Endothelial cell of umbilical vein (primary cell): ENCODE measurements around the gene LHX1. TPM values are rescaled to one million over a fixed set of nuclear protein-coding genes. Genes with fewer than 3 reads are reported as not detected.

Source experiments
- BruUV-seq: library from RNA; stranded (reverse); fragments of 400-500 nt; replicated peaks from 2 replicates; lab custom pipeline; 2021; lab: Mats Ljungman, UMichigan
- CTCF ChIA-PET: fragments of 300-600, 350-600 bp; sonication (Branson Sonifier 250); formaldehyde crosslinking; loops from one replicate; lab custom pipeline; 2021; ENCODE audit warnings: antibody characterized with exemption, inconsistent platforms; lab: Charles Lee
- POLR2A ChIA-PET: fragments of 300-600, 350-600 bp; sonication (Branson Sonifier 250); formaldehyde crosslinking; loops from one replicate; lab custom pipeline; 2021; ENCODE audit warnings: antibody characterized with exemption, inconsistent platforms; lab: Charles Lee
- DNase-seq: peaks from one replicate; pipeline ENCODE4 v3.0.0-alpha.2; 2011; ENCODE audit warnings: low read depth, low spot score
- FAIRE-seq: peaks from 2 replicates; lab custom pipeline; 2011; peaks lifted over from hg19 to GRCh38; lab: Jason Lieb, UNC
- H2AFZ ChIP-seq: 2 replicates; pipeline ENCODE4 v1.6.0; 2012; ENCODE audit warnings: low read depth, low read length, control low read depth, inconsistent platforms
- H3K27ac ChIP-seq: 2 replicates; pipeline ENCODE4 v1.5.1; 2011; ENCODE audit warnings: low read depth, mild to moderate bottlenecking, control low read depth, low read length, moderate library complexity; ENCODE audit not compliant: insufficient read depth
- H3K27me3 ChIP-seq, 2 experiments: 2 replicates each; pipeline versions ENCODE4 v1.6.0 to v1.6.1; 2011; ENCODE audit warnings: low read length in 2 of 2, mixed read lengths in 1 of 2; ENCODE audit not compliant: control insufficient read depth in 2 of 2, insufficient read depth in 2 of 2
- H3K36me3 ChIP-seq, 2 experiments: 2 replicates in 1 of 2; 3 replicates in 1 of 2; pipeline ENCODE4 v1.5.1; 2011; ENCODE audit warnings: low read length in 2 of 2, mild to moderate bottlenecking in 1 of 2, moderate library complexity in 1 of 2; ENCODE audit not compliant: control insufficient read depth in 2 of 2, insufficient read depth in 2 of 2; ENCODE audit errors: extremely low read depth in 1 of 2
- H3K4me1 ChIP-seq: 3 replicates; pipeline ENCODE4 v1.5.1; 2011; ENCODE audit warnings: mild to moderate bottlenecking, low read length; ENCODE audit not compliant: control insufficient read depth, insufficient read depth; ENCODE audit errors: extremely low read depth
- H3K4me2 ChIP-seq: 2 replicates; pipeline ENCODE4 v1.6.1; 2011; ENCODE audit warnings: low read length, control low read depth, mixed read lengths; ENCODE audit not compliant: insufficient read depth
- H3K4me3 ChIP-seq, 3 experiments: fragments of 200-600 bp in 1 of 3; sonication (generic), shearing (Covaris generic) in 1 of 3; replicated peaks in 1 of 3; 2 replicates each; pipeline ENCODE4 v1.5.1; 2011 to 2016; ENCODE audit warnings: control low read depth in 3 of 3, low read length in 3 of 3, mild to moderate bottlenecking in 2 of 3, inconsistent platforms in 1 of 3, low read depth in 1 of 3, moderate library complexity in 1 of 3; ENCODE audit not compliant: insufficient read depth in 1 of 3
- H3K79me2 ChIP-seq: 2 replicates; pipeline ENCODE4 v1.6.0; 2012; ENCODE audit warnings: low read length, inconsistent platforms; ENCODE audit not compliant: control insufficient read depth, insufficient read depth
- H3K9ac ChIP-seq: replicated peaks from 2 replicates; pipeline ENCODE3; 2011; ENCODE audit warnings: low read length, control low read depth; ENCODE audit not compliant: insufficient read depth; ENCODE audit errors: extremely low read depth
- H3K9me1 ChIP-seq: replicated peaks from 3 replicates; pipeline ENCODE4 v1.6.0; 2011; ENCODE audit warnings: mild to moderate bottlenecking, low read length; ENCODE audit not compliant: control insufficient read depth, insufficient read depth; ENCODE audit errors: extremely low read depth
- H3K9me3 ChIP-seq: replicated peaks from 2 replicates; pipeline ENCODE4 v1.5.1; 2012; ENCODE audit warnings: low read length, inconsistent platforms; ENCODE audit not compliant: control insufficient read depth, insufficient read depth
- H4K20me1 ChIP-seq: replicated peaks from 2 replicates; pipeline ENCODE3; 2011; ENCODE audit warnings: mild to moderate bottlenecking, low read length; ENCODE audit not compliant: control insufficient read depth, insufficient read depth; ENCODE audit errors: extremely low read depth
- CTCF ChIP-seq, 2 donors: IDR thresholded peaks; 1 replicate in 1 of 2; 2 replicates in 1 of 2; pipeline ENCODE4 v1.5.1; 2011; ENCODE audit warnings: low read length in 2 of 2, mild to moderate bottlenecking in 2 of 2, moderate library complexity in 2 of 2, control low read depth in 1 of 2, inconsistent platforms in 1 of 2, low read depth in 1 of 2; ENCODE audit not compliant: insufficient read depth in 1 of 2; ENCODE audit errors: extremely low read depth in 1 of 2
- EZH2 ChIP-seq: IDR thresholded peaks from 2 replicates; pipeline ENCODE4 v1.6.1; 2012; ENCODE audit warnings: borderline replicate concordance, low read depth, mild to moderate bottlenecking, moderate library complexity, low read length, inconsistent platforms; ENCODE audit not compliant: severe bottlenecking
- FOS ChIP-seq: IDR thresholded peaks from 2 replicates; pipeline ENCODE4 v1.6.1; 2011; ENCODE audit warnings: mild to moderate bottlenecking, low read length, moderate library complexity, borderline replicate concordance; ENCODE audit not compliant: insufficient read depth
- GATA2 ChIP-seq: IDR thresholded peaks from 2 replicates; pipeline ENCODE4 v1.7.0; 2011; ENCODE audit warnings: low read depth, mild to moderate bottlenecking, moderate library complexity, mixed read lengths, low read length; ENCODE audit not compliant: insufficient read length, insufficient read depth
- JUN ChIP-seq: IDR thresholded peaks from 2 replicates; pipeline ENCODE4 v1.6.1; 2011; ENCODE audit warnings: borderline replicate concordance, low read depth; ENCODE audit not compliant: insufficient read length, insufficient read depth
- MAX ChIP-seq: IDR thresholded peaks from 2 replicates; pipeline ENCODE4 v1.6.1; 2011; ENCODE audit not compliant: insufficient read depth, insufficient read length
- MYC ChIP-seq: IDR thresholded peaks from one replicate; pipeline ENCODE4 v1.6.1; 2011; ENCODE audit warnings: mild to moderate bottlenecking, low read depth, low read length
- POLR2A ChIP-seq: IDR thresholded peaks from 2 replicates; pipeline ENCODE4 v1.6.1; 2012; ENCODE audit warnings: low read depth, mild to moderate bottlenecking, control low read depth, low read length
- POLR2AphosphoS5 ChIP-seq: IDR thresholded peaks from 2 replicates; pipeline ENCODE4 v1.6.1; 2012; ENCODE audit warnings: low read depth, mild to moderate bottlenecking, control low read depth, low read length, moderate library complexity; ENCODE audit not compliant: insufficient read depth
- dilution Hi-C: fragments of 300-500 bp; cut with MboI; formaldehyde crosslinking; loops from one replicate; pipeline ENCODE4 v1.15.0; 2019; ENCODE audit warnings: low sequenced_read_pairs; ENCODE audit not compliant: extremely low pct_ligation_motif_present
- intact Hi-C: fragments of 100-400 bp; cut with micrococcal nuclease; formaldehyde crosslinking; loops from one replicate; pipeline ENCODE4 v1.10.0; 2022
- polyA plus RNA-seq, 4 experiments: library from polyadenylated mRNA; depleted of rRNA in 3 of 4; stranded (reverse) in 3 of 4; unstranded in 1 of 4; fragments of >200 nt; gene quantifications; 2 replicates each; pipeline versions ENCODE4 v1.2.1 to v1.2.3, GENCODE V29; 2011 to 2012; ENCODE audit warnings: missing spikeins in 1 of 4
- total RNA-seq: library from RNA; stranded (reverse); gene quantifications from 2 replicates; pipeline ENCODE4 v1.2.3, GENCODE V29; 2021

LHX1 gene
- total and polyA plus RNA-seq, 2 donors (not counting 3 experiments of a cell fraction or from before 2014, with no cell fraction given) = not detected

GRCh38 chr17:36977066-36977465 lies 39.8 kb downstream of the LHX1 start:
- no TSS peak for BruUV-seq
- Histone ChIP-seq H3K36me3 (no peaks in the 10 kb centered on the region), H3K4me2 (no peak overlapping the region), H3K4me1 (peaks cover 29% of the 10 kb centered on the region), H2AFZ (no peak overlapping the region), H3K27ac (no peak overlapping the region), H3K27me3 (no peaks in the 10 kb centered on the region), H3K9ac (no peak overlapping the region), H3K9me1 (no peaks in the 10 kb centered on the region), H4K20me1 (peaks cover 4% of the 10 kb centered on the region), H3K9me3 (no peaks in the 10 kb centered on the region), H3K4me3 (no peak overlapping the region), H3K79me2 (peaks cover 5% of the 10 kb centered on the region)
- no peak for TF ChIP-seq GATA2
- no peak for TF ChIP-seq MYC
- TF ChIP-seq CTCF (IDR thresholded peaks at IDR 0.05; ENCODE audit: extremely low read depth in 1 of 2, insufficient read depth in 1 of 2, low read depth in 1 of 2, low read length in 2 of 2) = no peak
- no peak for TF ChIP-seq POLR2AphosphoS5
- no peak for TF ChIP-seq EZH2
- no peak for TF ChIP-seq POLR2A
- no peak for DNase-seq
- dilution Hi-C loops (no loop called here), intact Hi-C loops (no loop called here)
- CTCF ChIA-PET = no interaction called here
- no peak for FAIRE-seq
- POLR2A ChIA-PET = no interaction called here

GRCh38 chr17:36977568-36977967 lies 40.3 kb downstream of the LHX1 start:
- no peak for FAIRE-seq
- H3K9me3 ChIP-seq = no peaks in the 10 kb centered on the region
- BruUV-seq = no TSS peak
- no peak overlapping the region for H3K4me3 ChIP-seq
- dilution Hi-C loops = no loop called here
- DNase-seq = no peak
- ChIA-PET CTCF (no interaction called here), POLR2A (no interaction called here)
- peaks cover 3% of the 10 kb centered on the region for H4K20me1 ChIP-seq
- no peak overlapping the region for H3K27ac ChIP-seq
- H3K9me1 ChIP-seq = no peaks in the 10 kb centered on the region
- no peak overlapping the region for H3K9ac ChIP-seq
- no peak overlapping the region for H2AFZ ChIP-seq
- no peaks in the 10 kb centered on the region for H3K36me3 ChIP-seq
- H3K4me1 ChIP-seq = peaks cover 29% of the 10 kb centered on the region
- no peak for TF ChIP-seq MAX
- TF ChIP-seq JUN = no peak
- no peak for TF ChIP-seq POLR2AphosphoS5
- TF ChIP-seq CTCF (IDR thresholded peaks at IDR 0.05; ENCODE audit: extremely low read depth in 1 of 2, insufficient read depth in 1 of 2, low read depth in 1 of 2, low read length in 2 of 2) = no peak
- TF ChIP-seq GATA2 = no peak
- TF ChIP-seq POLR2A = no peak
- no peak for TF ChIP-seq FOS
- no peak for TF ChIP-seq EZH2
- no peak for TF ChIP-seq MYC
- no peak overlapping the region for H3K4me2 ChIP-seq
- no peaks in the 10 kb centered on the region for H3K27me3 ChIP-seq
- intact Hi-C loops = no loop called here
- H3K79me2 ChIP-seq = peaks cover 5% of the 10 kb centered on the region
